Heart right ventricle (tissue), 16 donors: Measurements from ENCODE around the gene NFIB. TPM values are rescaled to one million over a fixed set of nuclear protein-coding genes. Genes with fewer than 3 reads are reported as not detected.

Experiments used
- ATAC-seq, 8 donors: fragments of 200-7000 bp; cut with Tn5 transposase; one replicate each; pipeline ENCODE4 v1.9.1; 2020; ENCODE audit warnings: mild to moderate bottlenecking in 8 of 8, moderate library complexity in 8 of 8, moderate number of reproducible peaks in 1 of 8
- DNase-seq, 2 donors: peaks; one replicate each; pipeline ENCODE4 v3.0.0-alpha.2; 2020
- H3K27ac ChIP-seq, 10 donors: fragments of 200-600 bp; sonication (generic) in 2 of 10; one replicate each; pipeline versions ENCODE4 v1.5.0 to v1.8.0; 2020 to 2022; ENCODE audit warnings: mild to moderate bottlenecking in 3 of 10
- H3K27me3 ChIP-seq, 7 donors: fragments of 200-600 bp; one replicate each; pipeline ENCODE4 v1.8.0; 2021 to 2022; ENCODE audit warnings: mild to moderate bottlenecking in 2 of 7
- H3K36me3 ChIP-seq, 9 donors: fragments of 200-600 bp; sonication (generic) in 1 of 9; one replicate each; pipeline versions ENCODE4 v1.5.0 to v1.8.0; 2020 to 2022; ENCODE audit warnings: mild to moderate bottlenecking in 2 of 9
- H3K4me1 ChIP-seq, 9 donors: fragments of 200-600 bp; sonication (generic) in 1 of 9; one replicate each; pipeline versions ENCODE4 v1.5.0 to v1.8.0; 2020 to 2022; ENCODE audit warnings: mild to moderate bottlenecking in 4 of 9
- H3K4me3 ChIP-seq, 10 donors: fragments of 200-600 bp; sonication (generic) in 2 of 10; one replicate each; pipeline versions ENCODE4 v1.5.0 to v1.8.0; 2020 to 2022; ENCODE audit warnings: mild to moderate bottlenecking in 7 of 10, moderate library complexity in 2 of 10
- H3K9me3 ChIP-seq, 11 donors: fragments of 200-600 bp in 10 of 11; sonication (generic) in 2 of 11; one replicate each; pipeline versions ENCODE4 v1.5.0 to v1.8.0; 2013 to 2022; ENCODE audit warnings: mild to moderate bottlenecking in 2 of 11, control low read depth in 1 of 11, moderate library complexity in 1 of 11
- WGBS, 2 donors: extraction: QIAGEN DNeasy Blood & Tissue Kit; methylation state at CpG; one replicate each; pipeline ENCODE4 v1.1.7; 2013; ENCODE audit warnings: inconsistent platforms in 1 of 2; 5-methylcytosine and 5-hydroxymethylcytosine counted together
- intact Hi-C, 10 donors: fragments of 100-400 bp; cut with DNase I; formaldehyde crosslinking; loops; one replicate each; pipeline versions ENCODE4 v1.11.1 to v1.14.2; 2022
- polyA plus RNA-seq, 2 donors: library from polyadenylated mRNA; stranded (reverse); fragments of 200-250 nt; gene quantifications; one replicate each; pipeline ENCODE4 v1.2.3, GENCODE V29; 2013
- total RNA-seq, 10 donors: library from RNA; stranded (reverse); fragmentation: NEBNext Ultra II Directional in 3 of 10; extraction: Animal tissue kit (Norgen Biotek cat#: 25700) in 3 of 10; gene quantifications; one replicate each; pipeline versions ENCODE4 v1.2.1 to v1.2.4, GENCODE V29; 2021 to 2023
- TF ChIP-seq, protein P1 (sequence below), 9 donors: fragments of 200-600 bp; sonication (generic) in 2 of 9; IDR thresholded peaks; one replicate each; pipeline versions ENCODE4 v1.5.0 to v1.8.0; 2021 to 2022; ENCODE audit warnings: antibody characterized with exemption in 9 of 9, mild to moderate bottlenecking in 5 of 9, moderate library complexity in 1 of 9
- donor health status: Arrhythmogenic right ventricular cardiomyopathy.
- donor health status: ischemic (EF 13 %, LVEDD 7.1; RV severe dilation, severe dysfunction).
- donor health status: healthy with polysubstance abuse.
- donor health status: DM: no; HTN: yes; CAD: no.
- donor health status: DM: no; HTN: no; CAD: no.
- donor health status: ischemic (EF 25% LVEDD 6.9; RV normal size, moderate dysfunction).
- donor health status: ischemic (EF 25% LVEDD 5.7; RV mildly dilated, moderate dysfunction).
- donor health status: healthy.
- donor health status: DM: yes; HTN: yes; CAD: no.
- donor health status: Ischemic cardiomyopathy.
- donor health status: ischemic (EF 35%, LVEDD 5.7; RV mildly dilated, moderate dysfunction).
- donor health status: nonischemic (EF 11% LVEDD 7.7; RV severe dilation, severe dysfunction).
- donor health status: DM: yes; HTN: yes; CAD: no.
- donor health status: PGD.
- donor health status: ischemic (EF 29% LVEDD 5.4; RV normal size, mild dysfunction).
- donor health status: nonischemic (EF 23%, LVEDD 6.1; RV moderate dilation, normal function).

Gene NFIB
- total and polyA plus RNA-seq, 12 donors, result 16.7 to 145 (median 124) TPM

DNA sequence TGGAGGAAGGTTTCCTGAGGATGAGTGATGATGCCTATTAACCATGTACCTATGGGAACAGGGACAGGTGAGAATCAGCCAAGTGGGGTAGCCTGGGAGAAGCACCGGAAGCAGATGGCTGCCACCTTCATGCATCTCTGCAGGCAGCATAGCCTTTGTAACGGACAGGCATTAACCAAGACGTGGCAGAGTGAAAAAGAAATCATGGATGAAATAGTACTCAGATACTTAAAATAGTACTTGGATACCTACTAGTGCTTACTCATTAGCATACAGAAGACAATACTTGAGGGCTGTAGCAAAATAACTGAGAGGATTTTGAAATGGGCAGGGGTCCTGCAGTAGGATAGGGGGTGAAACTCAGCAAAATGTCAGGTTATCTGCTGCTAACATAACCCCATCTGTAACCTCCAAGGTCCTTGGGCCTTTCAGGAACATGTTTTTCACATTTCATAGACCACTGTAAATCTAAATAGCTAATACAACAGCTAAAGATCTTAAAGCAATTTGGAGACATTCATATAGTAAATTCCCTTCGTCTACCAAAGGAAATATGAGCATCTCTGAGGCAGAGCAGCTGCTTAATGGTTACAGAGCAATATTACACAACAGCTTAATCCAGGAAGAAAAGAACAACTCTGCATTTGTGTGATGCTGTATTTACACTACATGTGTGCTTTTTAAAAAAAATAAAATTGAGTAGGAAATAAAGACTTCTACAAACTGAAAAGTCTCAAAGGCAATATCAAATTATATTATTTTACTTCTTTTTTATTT is 154.3 kb downstream of the NFIB start:
- DNase-seq (no peak), ATAC-seq (peak in 4 of 8 donors; percentile 16 to 52 (median 31))
- H3K36me3 ChIP-seq, result peaks cover 0 to 3% (median 0%) of the 10 kb centered on the region in 9 donors
- no peaks in the 10 kb centered on the region for H3K27me3 ChIP-seq
- intact Hi-C loops, result loop anchor here in 3 of 10 donors (5.0 to 10.0 kb wide), 3 partner anchors 38 to 155 kb away; partner anchors contain the start of gene NFIB (in 1 of the 3)
- TF ChIP-seq, protein P1, sequence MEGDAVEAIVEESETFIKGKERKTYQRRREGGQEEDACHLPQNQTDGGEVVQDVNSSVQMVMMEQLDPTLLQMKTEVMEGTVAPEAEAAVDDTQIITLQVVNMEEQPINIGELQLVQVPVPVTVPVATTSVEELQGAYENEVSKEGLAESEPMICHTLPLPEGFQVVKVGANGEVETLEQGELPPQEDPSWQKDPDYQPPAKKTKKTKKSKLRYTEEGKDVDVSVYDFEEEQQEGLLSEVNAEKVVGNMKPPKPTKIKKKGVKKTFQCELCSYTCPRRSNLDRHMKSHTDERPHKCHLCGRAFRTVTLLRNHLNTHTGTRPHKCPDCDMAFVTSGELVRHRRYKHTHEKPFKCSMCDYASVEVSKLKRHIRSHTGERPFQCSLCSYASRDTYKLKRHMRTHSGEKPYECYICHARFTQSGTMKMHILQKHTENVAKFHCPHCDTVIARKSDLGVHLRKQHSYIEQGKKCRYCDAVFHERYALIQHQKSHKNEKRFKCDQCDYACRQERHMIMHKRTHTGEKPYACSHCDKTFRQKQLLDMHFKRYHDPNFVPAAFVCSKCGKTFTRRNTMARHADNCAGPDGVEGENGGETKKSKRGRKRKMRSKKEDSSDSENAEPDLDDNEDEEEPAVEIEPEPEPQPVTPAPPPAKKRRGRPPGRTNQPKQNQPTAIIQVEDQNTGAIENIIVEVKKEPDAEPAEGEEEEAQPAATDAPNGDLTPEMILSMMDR (IDR thresholded peaks at IDR 0.05), result no peak
- 63 to 65% methylated on average over 4 of the region's 4 CpGs for WGBS, 2 donors
- H3K9me3 ChIP-seq, result no peaks in the 10 kb centered on the region
- H3K27ac ChIP-seq, result peak overlapping the region in 3 of 10 donors; percentile 3 to 37 (median 18)
- H3K4me1 ChIP-seq, result peaks cover 0 to 100% (median 64%) of the 10 kb centered on the region in 9 donors
- H3K4me3 ChIP-seq, result no peak overlapping the region

DNA sequence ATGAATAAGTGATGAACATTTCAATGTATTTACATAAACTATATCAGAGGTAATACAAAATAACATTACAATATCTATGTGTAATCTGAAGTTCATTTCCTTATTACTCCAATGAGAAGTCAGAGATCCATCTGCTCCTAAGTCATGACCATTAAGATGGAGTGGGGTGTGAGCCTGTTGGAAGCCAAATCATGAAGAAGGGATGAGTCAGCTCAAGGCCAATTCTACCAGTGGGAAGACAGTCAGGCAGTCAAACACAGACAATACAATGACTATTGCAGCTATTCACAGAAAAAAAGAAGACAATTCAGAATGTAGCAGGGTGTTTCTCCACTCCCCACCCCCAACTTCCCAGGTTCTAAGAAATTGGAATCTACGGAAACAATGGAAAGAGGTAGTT is 155.0 kb downstream of the NFIB start:
- DNase-seq (no peak), ATAC-seq (peak in 1 of 8 donors; percentile 68)
- WGBS, 2 donors, result 84 to 85% methylated on average over 1 of the region's 1 CpG
- no peaks in the 10 kb centered on the region for H3K27me3 ChIP-seq
- peaks cover 0 to 9% (median 0%) of the 10 kb centered on the region in 9 donors for H3K36me3 ChIP-seq
- no peaks in the 10 kb centered on the region for H3K9me3 ChIP-seq
- peak overlapping the region in 1 of 10 donors; percentile 18 for H3K27ac ChIP-seq
- TF ChIP-seq, protein P1 (IDR thresholded peaks at IDR 0.05), result no peak
- intact Hi-C loops, result loop anchor here in 3 of 10 donors (5.0 to 10.0 kb wide), 3 partner anchors 38 to 156 kb away; partner anchors contain the start of gene NFIB (in 1 of the 3)
- H3K4me3 ChIP-seq, result no peak overlapping the region
- peaks cover 0 to 100% (median 64%) of the 10 kb centered on the region in 9 donors for H3K4me1 ChIP-seq

- intact Hi-C loops, result loop anchor here in 3 of 10 donors (5.0 to 10.0 kb wide), 3 partner anchors 39 to 157 kb away; partner anchors contain the start of gene NFIB (in 1 of the 3)
- WGBS, 2 donors, result 85 to 88% methylated on average over 2 of the region's 2 CpGs
- TF ChIP-seq, protein P1 (IDR thresholded peaks at IDR 0.05), result no peak
- DNase-seq (no peak), ATAC-seq (no peak)
- Histone ChIP-seq H3K4me1 (peaks cover 0 to 100% (median 67%) of the 10 kb centered on the region in 9 donors), H3K27ac (no peak overlapping the region), H3K27me3 (no peaks in the 10 kb centered on the region), H3K9me3 (no peaks in the 10 kb centered on the region), H3K36me3 (peaks cover 0 to 9% (median 0%) of the 10 kb centered on the region in 9 donors), H3K4me3 (no peak overlapping the region)
Observed at GRCh38 chr9:14158136-14158813, 155.7 kb downstream of the NFIB start.

- Histone ChIP-seq H3K4me1 (peaks cover 3 to 100% (median 67%) of the 10 kb centered on the region in 9 donors), H3K9me3 (no peaks in the 10 kb centered on the region), H3K27ac (peak overlapping the region in 2 of 10 donors; percentile 40 to 41), H3K4me3 (no peak overlapping the region), H3K36me3 (peaks cover 0 to 9% (median 0%) of the 10 kb centered on the region in 9 donors), H3K27me3 (no peaks in the 10 kb centered on the region)
- DNase-seq, result no peak
- WGBS, 2 donors, result 99% methylated on average over 4 of the region's 4 CpGs
- intact Hi-C loops, result loop anchor here in 3 of 10 donors (5.0 to 10.0 kb wide), 3 partner anchors 40 to 158 kb away; partner anchors contain the start of gene NFIB (in 1 of the 3)
- no peak for ATAC-seq
- TF ChIP-seq, protein P1 (IDR thresholded peaks at IDR 0.05), result no peak
Observed at GRCh38 chr9:14157191-14157590, 156.8 kb downstream of the NFIB start.
